GM23338 (cell line): ENCODE data around the gene SMTNL1. TPM values are rescaled to one million over a fixed set of nuclear protein-coding genes. Genes with fewer than 3 reads are reported as not detected.

Source experiments
- ATAC-seq: fragments of 200-7000 bp; cut with Tn5 transposase; 3 replicates; pipeline ENCODE4 v1.9.1; 2020
- DNase-seq: peaks from one replicate; pipeline ENCODE4 v3.0.0-alpha.2; 2015; ENCODE audit warnings: low spot score
- H2AFZ ChIP-seq: fragments of 200-600 bp; sonication (generic); 2 replicates; pipeline ENCODE4 v1.8.0; 2016; ENCODE audit warnings: antibody characterized with exemption, mild to moderate bottlenecking, moderate library complexity
- H3F3A ChIP-seq: fragments of 200-600 bp; sonication (generic); replicated peaks from 2 replicates; pipeline ENCODE4 v1.8.0; 2017; ENCODE audit warnings: antibody characterized with exemption, mixed run types, low read depth
- H3K27ac ChIP-seq: fragments of 200-600 bp; sonication (generic); 2 replicates; pipeline ENCODE4 v1.6.1; 2016; ENCODE audit warnings: low read depth
- H3K27me3 ChIP-seq: fragments of 200-600 bp; sonication (generic); 2 replicates; pipeline ENCODE4 v1.8.0; 2016; ENCODE audit warnings: mild to moderate bottlenecking, mixed run types, moderate library complexity; ENCODE audit not compliant: insufficient read depth
- H3K36me3 ChIP-seq: fragments of 200-600 bp; sonication (generic); 2 replicates; pipeline ENCODE4 v1.8.0; 2016; ENCODE audit warnings: mild to moderate bottlenecking; ENCODE audit not compliant: insufficient read depth
- H3K4me1 ChIP-seq: fragments of 200-600 bp; sonication (generic); 2 replicates; pipeline ENCODE4 v1.8.0; 2016; ENCODE audit warnings: mild to moderate bottlenecking, moderate library complexity; ENCODE audit not compliant: insufficient read depth
- H3K4me2 ChIP-seq: fragments of 200-600 bp; sonication (generic); 2 replicates; pipeline ENCODE4 v1.7.1; 2017; ENCODE audit warnings: mixed run types
- H3K4me3 ChIP-seq: fragments of 200-600 bp; sonication (generic); 2 replicates; pipeline ENCODE4 v1.6.1; 2016; ENCODE audit warnings: mixed run types
- H3K79me2 ChIP-seq: fragments of 200-600 bp; sonication (generic); replicated peaks from 2 replicates; pipeline ENCODE4 v1.8.0; 2017; ENCODE audit warnings: mild to moderate bottlenecking; ENCODE audit not compliant: insufficient read depth
- H3K9me2 ChIP-seq: fragments of 200-600 bp; sonication (generic); 2 replicates; pipeline ENCODE4 v1.8.0; 2017; ENCODE audit not compliant: insufficient read depth
- H4K20me1 ChIP-seq: fragments of 200-600 bp; sonication (generic); replicated peaks from 2 replicates; pipeline ENCODE4 v1.8.0; 2017; ENCODE audit warnings: mild to moderate bottlenecking; ENCODE audit not compliant: insufficient read depth
- H3K27ac Mint-ChIP-seq: 2 replicates; pipeline ENCODE4 v1.8.0; 2020; ENCODE audit warnings: inconsistent platforms, mild to moderate bottlenecking, moderate library complexity, mixed read lengths
- H3K27me3 Mint-ChIP-seq: 3 replicates; pipeline ENCODE4 v1.8.0; 2022; ENCODE audit warnings: low read depth, mild to moderate bottlenecking, moderate library complexity, mixed read lengths, inconsistent platforms; ENCODE audit not compliant: insufficient read depth, poor library complexity
- H3K36me3 Mint-ChIP-seq: 3 replicates; pipeline ENCODE4 v1.8.0; 2021; ENCODE audit warnings: low read depth, mild to moderate bottlenecking, inconsistent platforms, moderate library complexity, mixed read lengths
- H3K4me1 Mint-ChIP-seq: 3 replicates; pipeline ENCODE4 v1.8.0; 2020; ENCODE audit warnings: mild to moderate bottlenecking, inconsistent platforms, mixed read lengths
- H3K4me3 Mint-ChIP-seq: 3 replicates; pipeline ENCODE4 v1.8.0; 2021; ENCODE audit warnings: moderate library complexity, mild to moderate bottlenecking, inconsistent platforms, mixed read lengths
- H3K9me3 Mint-ChIP-seq: 3 replicates; pipeline ENCODE4 v1.8.0; 2020; ENCODE audit warnings: moderate library complexity, mild to moderate bottlenecking, inconsistent platforms, mixed read lengths
- CREB1 ChIP-seq: fragments of 250-450 bp; sonication (Bioruptor Pico); IDR thresholded peaks from 2 replicates; pipeline ENCODE4 v1.5.0; 2020; ENCODE audit warnings: low read depth, mild to moderate bottlenecking, moderate library complexity
- EZH2 ChIP-seq: fragments of 200-600 bp; sonication (generic); IDR thresholded peaks from one replicate; pipeline ENCODE4 v1.8.0; 2017; ENCODE audit warnings: antibody characterized with exemption, mild to moderate bottlenecking, low read depth; ENCODE audit not compliant: unreplicated experiment
- EZH2phosphoT487 ChIP-seq: fragments of 200-600 bp; sonication (generic); IDR thresholded peaks from one replicate; pipeline ENCODE4 v1.8.1; 2018; ENCODE audit warnings: antibody characterized with exemption; ENCODE audit not compliant: unreplicated experiment
- JUNB ChIP-seq: IDR thresholded peaks from one replicate; pipeline ENCODE4 v1.6.1; 2016; ENCODE audit warnings: antibody characterized with exemption; ENCODE audit not compliant: unreplicated experiment
- NANOG ChIP-seq: IDR thresholded peaks from 2 replicates; pipeline ENCODE4 v1.6.1; 2016; ENCODE audit warnings: antibody characterized with exemption, borderline replicate concordance
- POLR2AphosphoS5 ChIP-seq: IDR thresholded peaks from 2 replicates; pipeline ENCODE4 v1.6.1; 2016; ENCODE audit warnings: antibody characterized with exemption, low read depth
- REST ChIP-seq: IDR thresholded peaks from one replicate; pipeline ENCODE4 v1.6.1; 2018; ENCODE audit warnings: antibody characterized with exemption; ENCODE audit not compliant: unreplicated experiment
- STAT1 ChIP-seq: IDR thresholded peaks from one replicate; pipeline ENCODE4 v1.6.1; 2016; ENCODE audit warnings: antibody characterized with exemption; ENCODE audit not compliant: unreplicated experiment
- ZNF114 ChIP-seq: fragments of 250-450 bp; sonication (Bioruptor Pico); IDR thresholded peaks from 2 replicates; pipeline ENCODE4 v1.5.0; 2020; ENCODE audit warnings: mild to moderate bottlenecking, moderate library complexity
- ZNF331 ChIP-seq: fragments of 250-450 bp; sonication (Bioruptor Pico); IDR thresholded peaks from 2 replicates; pipeline ENCODE4 v1.5.0; 2020; ENCODE audit warnings: low read depth, mild to moderate bottlenecking, moderate library complexity
- polyA plus RNA-seq: library from polyadenylated mRNA; unstranded; fragments of >200 nt; fragmentation: Nextera tagmentation; extraction: Ambion mirVana; gene quantifications from 2 replicates; pipeline ENCODE4 v1.2.1, GENCODE V29; 2016
- total RNA-seq: library from RNA; depleted of rRNA; stranded (reverse); fragments of >200 nt; shearing (Covaris generic); gene quantifications from 2 replicates; pipeline ENCODE4 v1.2.3, GENCODE V29; 2014
- TF ChIP-seq, protein P1 (sequence below): IDR thresholded peaks from 2 replicates; pipeline ENCODE4 v1.6.1; 2016; ENCODE audit warnings: antibody characterized with exemption
- TF ChIP-seq, protein P2 (sequence below), 2 experiments: fragments of 200-600 bp in 1 of 2; sonication (generic) in 1 of 2; conservative IDR thresholded peaks; 2 replicates each; pipeline versions ENCODE4 v1.5.1 to v1.6.1; 2016 to 2017; ENCODE audit warnings: antibody characterized with exemption in 2 of 2, low read depth in 2 of 2, mild to moderate bottlenecking in 2 of 2, moderate library complexity in 1 of 2
- TF ChIP-seq, protein P3 (sequence below): fragments of 250-450 bp; sonication (Bioruptor Pico); IDR thresholded peaks from 2 replicates; pipeline ENCODE4 v1.5.0; 2020; ENCODE audit warnings: mild to moderate bottlenecking, moderate library complexity

Gene SMTNL1
- total and polyA plus RNA-seq, 2 experiments from 2014 or later, result 0.31 to 0.70 TPM

DNA sequence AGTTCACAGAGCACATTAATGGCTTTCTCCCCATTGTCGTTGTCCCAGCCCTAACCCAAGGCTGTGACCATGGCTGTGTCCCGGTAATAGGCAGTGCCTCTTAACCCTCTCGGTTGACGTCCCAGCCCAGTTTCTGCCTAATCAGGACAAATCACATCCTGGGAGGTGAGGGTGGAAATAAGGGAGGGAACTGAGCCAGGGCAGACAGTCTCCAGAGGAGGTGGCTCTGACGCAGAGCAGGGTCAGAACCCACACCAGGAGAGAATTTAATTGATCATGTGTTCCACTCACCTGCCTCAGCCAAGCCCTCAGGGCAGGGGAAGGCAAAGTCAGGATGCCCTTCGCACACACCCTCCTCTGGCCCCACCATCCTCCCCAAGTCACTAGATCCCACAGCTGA lies 38.9 kb upstream of the SMTNL1 start:
- no peak overlapping the region for H2AFZ ChIP-seq
- peaks cover 4% of the 10 kb centered on the region; the same call in 1 of the 2 replicates for H3K79me2 ChIP-seq
- no peaks in the 10 kb centered on the region for H3K9me2 ChIP-seq
- H3K27me3 ChIP-seq, result no peaks in the 10 kb centered on the region
- Mint-ChIP-seq H3K27ac (no peak overlapping the region), H3K4me3 (peak overlapping the region; percentile 6; the same call in 1 of the 3 replicates), H3K4me1 (peaks cover 67% of the 10 kb centered on the region), H3K36me3 (peaks cover 70% of the 10 kb centered on the region), H3K27me3 (peaks cover 18% of the 10 kb centered on the region), H3K9me3 (no peaks in the 10 kb centered on the region)
- no peak overlapping the region; the same call in 1 of the 2 replicates for H3K27ac ChIP-seq
- H3K4me2 ChIP-seq, result no peak overlapping the region
- peaks cover 5% of the 10 kb centered on the region; the same call in 1 of the 2 replicates for H3K36me3 ChIP-seq
- peaks cover 31% of the 10 kb centered on the region for H3K4me1 ChIP-seq
- H3F3A ChIP-seq, result peaks cover 14% of the 10 kb centered on the region
- ATAC-seq, result no peak
- no peak for DNase-seq
- H3K4me3 ChIP-seq, result no peak overlapping the region
- TF ChIP-seq REST (no peak), JUNB (no peak), ZNF114 (CRISPR knock-in tag) (no peak), POLR2AphosphoS5 (no peak), EZH2phosphoT487 (no peak), NANOG (no peak), STAT1 (no peak), EZH2 (no peak), CREB1 (no peak), ZNF331 (CRISPR knock-in tag) (no peak)
- TF ChIP-seq, protein P1, sequence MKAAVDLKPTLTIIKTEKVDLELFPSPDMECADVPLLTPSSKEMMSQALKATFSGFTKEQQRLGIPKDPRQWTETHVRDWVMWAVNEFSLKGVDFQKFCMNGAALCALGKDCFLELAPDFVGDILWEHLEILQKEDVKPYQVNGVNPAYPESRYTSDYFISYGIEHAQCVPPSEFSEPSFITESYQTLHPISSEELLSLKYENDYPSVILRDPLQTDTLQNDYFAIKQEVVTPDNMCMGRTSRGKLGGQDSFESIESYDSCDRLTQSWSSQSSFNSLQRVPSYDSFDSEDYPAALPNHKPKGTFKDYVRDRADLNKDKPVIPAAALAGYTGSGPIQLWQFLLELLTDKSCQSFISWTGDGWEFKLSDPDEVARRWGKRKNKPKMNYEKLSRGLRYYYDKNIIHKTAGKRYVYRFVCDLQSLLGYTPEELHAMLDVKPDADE, result no peak
- TF ChIP-seq, protein P2, sequence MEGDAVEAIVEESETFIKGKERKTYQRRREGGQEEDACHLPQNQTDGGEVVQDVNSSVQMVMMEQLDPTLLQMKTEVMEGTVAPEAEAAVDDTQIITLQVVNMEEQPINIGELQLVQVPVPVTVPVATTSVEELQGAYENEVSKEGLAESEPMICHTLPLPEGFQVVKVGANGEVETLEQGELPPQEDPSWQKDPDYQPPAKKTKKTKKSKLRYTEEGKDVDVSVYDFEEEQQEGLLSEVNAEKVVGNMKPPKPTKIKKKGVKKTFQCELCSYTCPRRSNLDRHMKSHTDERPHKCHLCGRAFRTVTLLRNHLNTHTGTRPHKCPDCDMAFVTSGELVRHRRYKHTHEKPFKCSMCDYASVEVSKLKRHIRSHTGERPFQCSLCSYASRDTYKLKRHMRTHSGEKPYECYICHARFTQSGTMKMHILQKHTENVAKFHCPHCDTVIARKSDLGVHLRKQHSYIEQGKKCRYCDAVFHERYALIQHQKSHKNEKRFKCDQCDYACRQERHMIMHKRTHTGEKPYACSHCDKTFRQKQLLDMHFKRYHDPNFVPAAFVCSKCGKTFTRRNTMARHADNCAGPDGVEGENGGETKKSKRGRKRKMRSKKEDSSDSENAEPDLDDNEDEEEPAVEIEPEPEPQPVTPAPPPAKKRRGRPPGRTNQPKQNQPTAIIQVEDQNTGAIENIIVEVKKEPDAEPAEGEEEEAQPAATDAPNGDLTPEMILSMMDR (conservative IDR thresholded peaks at IDR 0.05; ENCODE audit: low read depth in 2 of 2), result no peak
- TF ChIP-seq, protein P3, sequence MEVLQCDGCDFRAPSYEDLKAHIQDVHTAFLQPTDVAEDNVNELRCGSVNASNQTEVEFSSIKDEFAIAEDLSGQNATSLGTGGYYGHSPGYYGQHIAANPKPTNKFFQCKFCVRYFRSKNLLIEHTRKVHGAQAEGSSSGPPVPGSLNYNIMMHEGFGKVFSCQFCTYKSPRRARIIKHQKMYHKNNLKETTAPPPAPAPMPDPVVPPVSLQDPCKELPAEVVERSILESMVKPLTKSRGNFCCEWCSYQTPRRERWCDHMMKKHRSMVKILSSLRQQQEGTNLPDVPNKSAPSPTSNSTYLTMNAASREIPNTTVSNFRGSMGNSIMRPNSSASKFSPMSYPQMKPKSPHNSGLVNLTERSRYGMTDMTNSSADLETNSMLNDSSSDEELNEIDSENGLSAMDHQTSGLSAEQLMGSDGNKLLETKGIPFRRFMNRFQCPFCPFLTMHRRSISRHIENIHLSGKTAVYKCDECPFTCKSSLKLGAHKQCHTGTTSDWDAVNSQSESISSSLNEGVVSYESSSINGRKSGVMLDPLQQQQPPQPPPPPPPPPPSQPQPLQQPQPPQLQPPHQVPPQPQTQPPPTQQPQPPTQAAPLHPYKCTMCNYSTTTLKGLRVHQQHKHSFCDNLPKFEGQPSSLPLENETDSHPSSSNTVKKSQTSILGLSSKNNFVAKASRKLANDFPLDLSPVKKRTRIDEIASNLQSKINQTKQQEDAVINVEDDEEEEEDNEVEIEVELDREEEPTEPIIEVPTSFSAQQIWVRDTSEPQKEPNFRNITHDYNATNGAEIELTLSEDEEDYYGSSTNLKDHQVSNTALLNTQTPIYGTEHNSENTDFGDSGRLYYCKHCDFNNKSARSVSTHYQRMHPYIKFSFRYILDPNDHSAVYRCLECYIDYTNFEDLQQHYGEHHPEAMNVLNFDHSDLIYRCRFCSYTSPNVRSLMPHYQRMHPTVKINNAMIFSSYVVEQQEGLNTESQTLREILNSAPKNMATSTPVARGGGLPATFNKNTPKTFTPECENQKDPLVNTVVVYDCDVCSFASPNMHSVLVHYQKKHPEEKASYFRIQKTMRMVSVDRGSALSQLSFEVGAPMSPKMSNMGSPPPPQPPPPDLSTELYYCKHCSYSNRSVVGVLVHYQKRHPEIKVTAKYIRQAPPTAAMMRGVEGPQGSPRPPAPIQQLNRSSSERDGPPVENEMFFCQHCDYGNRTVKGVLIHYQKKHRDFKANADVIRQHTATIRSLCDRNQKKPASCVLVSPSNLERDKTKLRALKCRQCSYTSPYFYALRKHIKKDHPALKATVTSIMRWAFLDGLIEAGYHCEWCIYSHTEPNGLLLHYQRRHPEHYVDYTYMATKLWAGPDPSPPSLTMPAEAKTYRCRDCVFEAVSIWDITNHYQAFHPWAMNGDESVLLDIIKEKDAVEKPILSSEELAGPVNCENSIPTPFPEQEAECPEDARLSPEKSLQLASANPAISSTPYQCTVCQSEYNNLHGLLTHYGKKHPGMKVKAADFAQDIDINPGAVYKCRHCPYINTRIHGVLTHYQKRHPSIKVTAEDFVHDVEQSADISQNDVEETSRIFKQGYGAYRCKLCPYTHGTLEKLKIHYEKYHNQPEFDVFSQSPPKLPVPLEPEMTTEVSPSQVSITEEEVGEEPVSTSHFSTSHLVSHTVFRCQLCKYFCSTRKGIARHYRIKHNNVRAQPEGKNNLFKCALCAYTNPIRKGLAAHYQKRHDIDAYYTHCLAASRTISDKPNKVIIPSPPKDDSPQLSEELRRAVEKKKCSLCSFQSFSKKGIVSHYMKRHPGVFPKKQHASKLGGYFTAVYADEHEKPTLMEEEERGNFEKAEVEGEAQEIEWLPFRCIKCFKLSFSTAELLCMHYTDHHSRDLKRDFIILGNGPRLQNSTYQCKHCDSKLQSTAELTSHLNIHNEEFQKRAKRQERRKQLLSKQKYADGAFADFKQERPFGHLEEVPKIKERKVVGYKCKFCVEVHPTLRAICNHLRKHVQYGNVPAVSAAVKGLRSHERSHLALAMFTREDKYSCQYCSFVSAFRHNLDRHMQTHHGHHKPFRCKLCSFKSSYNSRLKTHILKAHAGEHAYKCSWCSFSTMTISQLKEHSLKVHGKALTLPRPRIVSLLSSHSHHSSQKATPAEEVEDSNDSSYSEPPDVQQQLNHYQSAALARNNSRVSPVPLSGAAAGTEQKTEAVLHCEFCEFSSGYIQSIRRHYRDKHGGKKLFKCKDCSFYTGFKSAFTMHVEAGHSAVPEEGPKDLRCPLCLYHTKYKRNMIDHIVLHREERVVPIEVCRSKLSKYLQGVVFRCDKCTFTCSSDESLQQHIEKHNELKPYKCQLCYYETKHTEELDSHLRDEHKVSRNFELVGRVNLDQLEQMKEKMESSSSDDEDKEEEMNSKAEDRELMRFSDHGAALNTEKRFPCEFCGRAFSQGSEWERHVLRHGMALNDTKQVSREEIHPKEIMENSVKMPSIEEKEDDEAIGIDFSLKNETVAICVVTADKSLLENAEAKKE (CRISPR knock-in tag), result no peak
- peaks cover 5% of the 10 kb centered on the region for H4K20me1 ChIP-seq
